ENCODE results near the gene BAIAP2L2.

- no peak for TF ChIP-seq TAF1 (IDR thresholded peaks at IDR 0.05; ENCODE audit: low read depth)
- TF ChIP-seq TCF12 (IDR thresholded peaks at IDR 0.05; ENCODE audit: low read depth) = no peak
- no peak for TF ChIP-seq MAX (IDR thresholded peaks at IDR 0.05)
- no peak for TF ChIP-seq EP300 (IDR thresholded peaks at IDR 0.05; ENCODE audit: borderline replicate concordance)
Measured at GRCh38 chr22:38137876-38138687, 27.6 kb upstream of the BAIAP2L2 start.

Measured in Ishikawa (cell line).